Hepatocyte (in vitro differentiated cells): ENCODE data around the gene EPHB1. TPM values are rescaled to one million over a fixed set of nuclear protein-coding genes. Genes with fewer than 3 reads are reported as not detected.

Experiments used
- DNase-seq: peaks from one replicate; pipeline ENCODE4 v3.0.0-alpha.2; 2016; ENCODE audit warnings: low spot score
- H2AFZ ChIP-seq: fragments of 200-600 bp; sonication (generic); 2 replicates; pipeline ENCODE4 v1.6.0; 2016; ENCODE audit warnings: antibody characterized with exemption, mild to moderate bottlenecking
- H3K27ac ChIP-seq: fragments of 200-600 bp; sonication (generic); 2 replicates; pipeline ENCODE4 v1.5.1; 2016; ENCODE audit warnings: mild to moderate bottlenecking
- H3K27me3 ChIP-seq: fragments of 200-600 bp; sonication (generic); 2 replicates; pipeline ENCODE4 v1.6.1; 2016
- H3K36me3 ChIP-seq: fragments of 200-600 bp; sonication (generic); replicated peaks from 2 replicates; pipeline ENCODE4 v1.5.1; 2016; ENCODE audit warnings: low read depth; ENCODE audit not compliant: insufficient read depth
- H3K4me1 ChIP-seq: fragments of 200-600 bp; sonication (generic); 2 replicates; pipeline ENCODE4 v1.5.1; 2016; ENCODE audit warnings: mild to moderate bottlenecking, moderate library complexity; ENCODE audit not compliant: insufficient read depth
- H3K4me2 ChIP-seq: fragments of 200-600 bp; sonication (generic); 2 replicates; pipeline ENCODE4 v1.6.0; 2016
- H3K4me3 ChIP-seq: fragments of 200-600 bp; sonication (generic); 2 replicates; pipeline ENCODE4 v1.5.1; 2016; ENCODE audit warnings: mild to moderate bottlenecking
- H3K79me2 ChIP-seq: fragments of 200-600 bp; sonication (generic); 2 replicates; pipeline ENCODE4 v1.6.0; 2017; ENCODE audit warnings: mild to moderate bottlenecking
- H3K9me2 ChIP-seq: fragments of 200-600 bp; sonication (generic); replicated peaks from 2 replicates; pipeline ENCODE4 v1.6.0; 2017; ENCODE audit warnings: mild to moderate bottlenecking; ENCODE audit not compliant: insufficient read depth
- H3K9me3 ChIP-seq: fragments of 200-600 bp; sonication (generic); 2 replicates; pipeline ENCODE4 v1.5.1; 2016; ENCODE audit warnings: low read depth, mild to moderate bottlenecking
- H4K20me1 ChIP-seq: fragments of 200-600 bp; sonication (generic); 2 replicates; pipeline ENCODE4 v1.6.0; 2016; ENCODE audit warnings: mild to moderate bottlenecking; ENCODE audit not compliant: insufficient read depth, poor library complexity, severe bottlenecking
- CTCF ChIP-seq: fragments of 200-600 bp; sonication (generic); IDR thresholded peaks from 2 replicates; pipeline ENCODE4 v1.5.1; 2016; ENCODE audit warnings: antibody characterized with exemption, mild to moderate bottlenecking; ENCODE audit not compliant: poor library complexity
- EZH2 ChIP-seq: fragments of 200-600 bp; sonication (generic); IDR thresholded peaks from 2 replicates; pipeline ENCODE4 v1.6.1; 2016; ENCODE audit warnings: antibody characterized with exemption, mild to moderate bottlenecking, borderline replicate concordance
- EZH2phosphoT487 ChIP-seq: fragments of 200-600 bp; sonication (generic); IDR thresholded peaks from one replicate; pipeline ENCODE4 v1.6.1; 2018; ENCODE audit warnings: antibody characterized with exemption, mild to moderate bottlenecking, low read depth, moderate library complexity; ENCODE audit not compliant: unreplicated experiment, severe bottlenecking
- WGBS: methylation state at CpG from one replicate; pipeline ENCODE4 v1.1.6; 2016; ENCODE audit warnings: low lambda C conversion rate; ENCODE audit errors: missing lambda C conversion rate; 5-methylcytosine and 5-hydroxymethylcytosine counted together
- polyA plus RNA-seq: library from polyadenylated mRNA; unstranded; fragments of >200 nt; fragmentation: Nextera tagmentation; extraction: Ambion mirVana; gene quantifications from 2 replicates; pipeline ENCODE4 v1.2.1, GENCODE V29; 2016
- total RNA-seq: library from RNA; depleted of rRNA; stranded (reverse); fragments of >200 nt; gene quantifications from 2 replicates; pipeline ENCODE4 v1.2.3, GENCODE V29; 2014

The EPHB1 gene
- total and polyA plus RNA-seq, 2 experiments from 2014 or later = 3.3 to 5.6 TPM

- 72% methylated on average over 3 of the region's 3 CpGs for WGBS
- TF ChIP-seq EZH2 = no peak
- TF ChIP-seq EZH2phosphoT487 = no peak
- no peak for TF ChIP-seq CTCF
- DNase-seq = no peak
- Histone ChIP-seq H3K27ac (no peak overlapping the region), H3K4me2 (no peak overlapping the region), H4K20me1 (no peaks in the 10 kb centered on the region), H3K79me2 (no peaks in the 10 kb centered on the region), H3K9me2 (no peaks in the 10 kb centered on the region), H3K36me3 (no peaks in the 10 kb centered on the region), H3K27me3 (no peaks in the 10 kb centered on the region), H2AFZ (no peak overlapping the region), H3K4me1 (no peaks in the 10 kb centered on the region), H3K4me3 (no peak overlapping the region), H3K9me3 (no peaks in the 10 kb centered on the region)
Observed at GRCh38 chr3:135050536-135050935, 255.5 kb downstream of the EPHB1 start.

GRCh38 chr3:135051409-135051973 is 256.4 kb downstream of the EPHB1 start:
- H3K79me2 ChIP-seq = no peaks in the 10 kb centered on the region
- no peaks in the 10 kb centered on the region for H3K4me1 ChIP-seq
- no peak overlapping the region for H2AFZ ChIP-seq
- H3K27ac ChIP-seq = no peak overlapping the region
- no peaks in the 10 kb centered on the region for H3K9me2 ChIP-seq
- no peaks in the 10 kb centered on the region for H4K20me1 ChIP-seq
- no peaks in the 10 kb centered on the region for H3K27me3 ChIP-seq
- WGBS = 82% methylated on average over 4 of the region's 4 CpGs
- TF ChIP-seq EZH2phosphoT487 = no peak
- TF ChIP-seq CTCF = no peak
- TF ChIP-seq EZH2 = no peak
- no peak overlapping the region for H3K4me2 ChIP-seq
- H3K36me3 ChIP-seq = no peaks in the 10 kb centered on the region
- DNase-seq = no peak
- no peaks in the 10 kb centered on the region for H3K9me3 ChIP-seq
- H3K4me3 ChIP-seq = no peak overlapping the region

- Histone ChIP-seq H3K9me3 (no peaks in the 10 kb centered on the region), H3K27me3 (no peaks in the 10 kb centered on the region), H3K79me2 (no peaks in the 10 kb centered on the region), H3K4me3 (no peak overlapping the region), H3K36me3 (no peaks in the 10 kb centered on the region), H3K4me1 (no peaks in the 10 kb centered on the region), H3K27ac (no peak overlapping the region), H4K20me1 (no peaks in the 10 kb centered on the region), H3K4me2 (no peak overlapping the region), H3K9me2 (no peaks in the 10 kb centered on the region), H2AFZ (no peak overlapping the region)
- TF ChIP-seq EZH2 (no peak), EZH2phosphoT487 (no peak)
- WGBS = 85% methylated on average over 5 of the region's 5 CpGs
- DNase-seq = no peak
Observed at GRCh38 chr3:135055449-135055848, 260.4 kb downstream of the EPHB1 start.

- no peaks in the 10 kb centered on the region for H3K9me3 ChIP-seq
- no peaks in the 10 kb centered on the region for H4K20me1 ChIP-seq
- DNase-seq = no peak
- H2AFZ ChIP-seq = no peak overlapping the region
- no peak overlapping the region for H3K4me2 ChIP-seq
- TF ChIP-seq CTCF (no peak), EZH2phosphoT487 (no peak), EZH2 (no peak)
- no peaks in the 10 kb centered on the region for H3K4me1 ChIP-seq
- 88% methylated on average over 7 of the region's 7 CpGs for WGBS
- no peak overlapping the region for H3K27ac ChIP-seq
- H3K4me3 ChIP-seq = no peak overlapping the region
- no peaks in the 10 kb centered on the region for H3K79me2 ChIP-seq
- H3K36me3 ChIP-seq = no peaks in the 10 kb centered on the region
- no peaks in the 10 kb centered on the region for H3K27me3 ChIP-seq
- no peaks in the 10 kb centered on the region for H3K9me2 ChIP-seq
Observed at GRCh38 chr3:135056084-135056730, 261.1 kb downstream of the EPHB1 start.
